Loucy (cell line): Measurements from ENCODE around the gene TUBA1B.
"Not testable (repeated sequence)": the region's sequence is repeated elsewhere in the genome, so short reads cannot be mapped to it uniquely, and the experiment has no call there.

Source experiments
- H2AFZ ChIP-seq: fragments of 200-600 bp; sonication (generic); 2 replicates; pipeline ENCODE4 v1.6.0; 2016; ENCODE audit warnings: antibody characterized with exemption, mild to moderate bottlenecking, low read length, moderate library complexity
- H3F3A ChIP-seq: fragments of 200-600 bp; 2 replicates; pipeline ENCODE4 v1.6.0; 2016; ENCODE audit warnings: antibody characterized with exemption, low read depth, mild to moderate bottlenecking
- H3K27me3 ChIP-seq: fragments of 200-600 bp; sonication (generic); 2 replicates; pipeline ENCODE4 v1.6.1; 2014; ENCODE audit warnings: low read length, mild to moderate bottlenecking; ENCODE audit not compliant: insufficient read depth, poor library complexity, severe bottlenecking
- H3K36me3 ChIP-seq: fragments of 200-600 bp; sonication (generic); 2 replicates; pipeline ENCODE4 v1.6.1; 2016; ENCODE audit warnings: low read length; ENCODE audit not compliant: insufficient read depth
- H3K4me1 ChIP-seq: fragments of 200-600 bp; sonication (generic); 2 replicates; pipeline ENCODE4 v1.5.1; 2014; ENCODE audit warnings: low read length, mild to moderate bottlenecking; ENCODE audit not compliant: insufficient read depth, poor library complexity, severe bottlenecking
- H3K4me2 ChIP-seq: fragments of 200-600 bp; sonication (generic); 2 replicates; pipeline ENCODE4 v1.6.0; 2014; ENCODE audit warnings: antibody characterized with exemption, low read length, low read depth, mild to moderate bottlenecking; ENCODE audit not compliant: poor library complexity, severe bottlenecking
- H3K4me3 ChIP-seq: fragments of 200-600 bp; sonication (generic); 2 replicates; pipeline ENCODE4 v1.5.1; 2014; ENCODE audit warnings: low read length, mild to moderate bottlenecking, mixed read lengths; ENCODE audit not compliant: poor library complexity, severe bottlenecking
- H3K79me2 ChIP-seq: fragments of 200-600 bp; sonication (generic); 2 replicates; pipeline ENCODE4 v1.6.1; 2014; ENCODE audit warnings: low read length; ENCODE audit not compliant: insufficient read depth
- H3K9ac ChIP-seq: fragments of 200-600 bp; sonication (generic); 2 replicates; pipeline ENCODE4 v1.6.0; 2014; ENCODE audit warnings: mild to moderate bottlenecking, low read depth, low read length, moderate library complexity; ENCODE audit not compliant: poor library complexity, severe bottlenecking
- H3K9me2 ChIP-seq: fragments of 200-600 bp; sonication (generic); replicated peaks from 2 replicates; pipeline ENCODE4 v1.6.1; 2016; ENCODE audit warnings: low read depth, low read length, mixed read lengths
- H3K9me3 ChIP-seq: fragments of 200-600 bp; sonication (generic); 2 replicates; pipeline ENCODE4 v1.6.1; 2014; ENCODE audit warnings: mild to moderate bottlenecking, antibody characterized with exemption, low read length, low read depth; ENCODE audit not compliant: insufficient read depth
- H4K20me1 ChIP-seq: fragments of 200-600 bp; sonication (generic); 2 replicates; pipeline ENCODE4 v1.6.0; 2014; ENCODE audit warnings: antibody characterized with exemption, low read length, mild to moderate bottlenecking; ENCODE audit not compliant: insufficient read depth, poor library complexity, severe bottlenecking
- CTCF ChIP-seq: fragments of 200-600 bp; sonication (generic); conservative IDR thresholded peaks from 2 replicates; pipeline ENCODE4 v1.5.1; 2014; ENCODE audit warnings: mild to moderate bottlenecking, antibody characterized with exemption, low read length
- EZH2phosphoT487 ChIP-seq: fragments of 200-600 bp; IDR thresholded peaks from 2 replicates; pipeline ENCODE4 v1.6.1; 2018; ENCODE audit warnings: antibody characterized with exemption, mild to moderate bottlenecking, moderate library complexity, borderline replicate concordance

Gene TUBA1B

GRCh38 chr12:49131894-49132461 is 783 bp upstream of the TUBA1B start:
- H2AFZ ChIP-seq: peak overlapping the region; percentile 61
- peak overlapping the region; percentile 100 for H3K9ac ChIP-seq
- H3K27me3 ChIP-seq: peaks cover 11% of the 10 kb centered on the region
- peak overlapping the region; percentile 77 for H3K4me3 ChIP-seq
- H3K9me3 ChIP-seq: no peaks in the 10 kb centered on the region
- H4K20me1 ChIP-seq: peaks cover 32% of the 10 kb centered on the region
- peaks cover 72% of the 10 kb centered on the region for H3K79me2 ChIP-seq
- peaks cover 34% of the 10 kb centered on the region for H3K4me1 ChIP-seq
- H3K4me2 ChIP-seq: peak overlapping the region; percentile 91
- no peaks in the 10 kb centered on the region for H3K9me2 ChIP-seq
- peaks cover 21% of the 10 kb centered on the region for H3F3A ChIP-seq
- no peak for TF ChIP-seq EZH2phosphoT487
- no peak for TF ChIP-seq CTCF
- peaks cover 30% of the 10 kb centered on the region for H3K36me3 ChIP-seq

GRCh38 chr12:49130151-49131050 is 794 bp downstream of the TUBA1B start:
- Histone ChIP-seq H3F3A (peaks cover 33% of the 10 kb centered on the region), H3K4me1 (peaks cover 34% of the 10 kb centered on the region), H3K79me2 (peaks cover 65% of the 10 kb centered on the region), H4K20me1 (peaks cover 41% of the 10 kb centered on the region), H3K4me2 (peak overlapping the region; percentile 87), H2AFZ (no peak overlapping the region), H3K27me3 (peaks cover 11% of the 10 kb centered on the region), H3K36me3 (peaks cover 35% of the 10 kb centered on the region), H3K9me2 (no peaks in the 10 kb centered on the region), H3K9me3 (no peaks in the 10 kb centered on the region), H3K4me3 (peak overlapping the region; percentile 89), H3K9ac (peak overlapping the region; percentile 100)
- no peak for TF ChIP-seq EZH2phosphoT487
- peak; percentile 92 for TF ChIP-seq CTCF

GRCh38 chr12:49129332-49130150 is 1.7 kb downstream of the TUBA1B start:
- Histone ChIP-seq H3K9me3 (no peaks in the 10 kb centered on the region), H4K20me1 (peaks cover 41% of the 10 kb centered on the region), H3K4me2 (peak overlapping the region; percentile 87), H3K36me3 (peaks cover 35% of the 10 kb centered on the region), H3K9ac (peak overlapping the region; percentile 100), H3K79me2 (peaks cover 64% of the 10 kb centered on the region), H3F3A (peaks cover 34% of the 10 kb centered on the region), H3K4me1 (peaks cover 34% of the 10 kb centered on the region), H2AFZ (no peak overlapping the region), H3K27me3 (peaks cover 11% of the 10 kb centered on the region), H3K4me3 (peak overlapping the region; percentile 89), H3K9me2 (no peaks in the 10 kb centered on the region)
- TF ChIP-seq EZH2phosphoT487: no peak
- TF ChIP-seq CTCF: no peak

- H3K9me3 ChIP-seq, H3K9me2 ChIP-seq, H2AFZ ChIP-seq, H3K9ac ChIP-seq: not testable (repeated sequence)
- peaks cover 53% of the 10 kb centered on the region for H3K79me2 ChIP-seq
- peak overlapping the region; percentile 60 for H3K4me2 ChIP-seq
- peaks cover 34% of the 10 kb centered on the region for H3F3A ChIP-seq
- H4K20me1 ChIP-seq: peaks cover 41% of the 10 kb centered on the region
- peaks cover 24% of the 10 kb centered on the region for H3K4me1 ChIP-seq
- H3K27me3 ChIP-seq: peaks cover 11% of the 10 kb centered on the region
- peaks cover 35% of the 10 kb centered on the region for H3K36me3 ChIP-seq
- H3K4me3 ChIP-seq: peak overlapping the region; percentile 34
These were observed 3.2 kb downstream of the TUBA1B start for GRCh38 chr12:49127971-49128370.
